Stimulated activated CD8-positive, alpha-beta memory T cell treated with anti-CD3 and anti-CD28 coated beads, Interleukin-2, amount 100 ng/mL, for 48 hours (primary cell): ENCODE data around the gene SOX10.

Source experiments
- DNase-seq, 2 donors: peaks; one replicate each; pipeline ENCODE4 v3.0.0-alpha.2; 2020; ENCODE audit warnings: low read depth in 2 of 2

The SOX10 gene

DNA sequence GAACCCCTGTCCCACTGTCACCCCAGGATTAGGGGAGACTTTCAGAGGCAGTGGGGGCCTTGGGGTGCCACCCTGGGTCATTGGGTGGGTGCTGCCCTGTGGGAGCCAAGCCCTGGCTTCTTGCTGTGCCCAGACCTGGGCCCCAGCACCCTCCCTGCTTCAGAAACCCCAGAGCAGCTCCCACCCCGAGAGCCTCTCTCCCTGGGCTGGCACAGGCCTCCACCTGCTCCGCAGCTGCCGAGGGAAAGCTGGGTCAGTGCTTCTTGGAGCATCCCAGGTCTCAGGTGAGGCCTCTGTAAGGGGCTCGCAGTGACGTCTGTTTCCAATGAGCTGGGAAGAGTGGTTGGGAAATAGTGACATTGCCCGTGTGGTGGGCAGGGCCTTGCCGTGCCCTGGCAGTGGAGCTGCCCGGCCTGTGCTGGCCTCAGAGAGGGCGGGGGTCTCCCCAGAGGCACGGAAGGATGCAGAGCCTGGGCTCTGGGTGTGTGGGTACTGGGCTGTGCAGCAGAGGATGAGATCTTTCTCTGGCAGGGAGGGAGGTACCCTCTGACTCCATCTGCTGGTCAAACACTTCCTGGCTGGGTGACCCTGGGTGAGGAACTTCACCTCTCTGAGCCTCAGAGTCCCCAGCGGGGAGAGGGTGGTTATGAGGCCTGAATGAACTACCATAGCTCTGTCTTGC is 53.9 kb downstream of the SOX10 start:
- no peak for DNase-seq

DNA sequence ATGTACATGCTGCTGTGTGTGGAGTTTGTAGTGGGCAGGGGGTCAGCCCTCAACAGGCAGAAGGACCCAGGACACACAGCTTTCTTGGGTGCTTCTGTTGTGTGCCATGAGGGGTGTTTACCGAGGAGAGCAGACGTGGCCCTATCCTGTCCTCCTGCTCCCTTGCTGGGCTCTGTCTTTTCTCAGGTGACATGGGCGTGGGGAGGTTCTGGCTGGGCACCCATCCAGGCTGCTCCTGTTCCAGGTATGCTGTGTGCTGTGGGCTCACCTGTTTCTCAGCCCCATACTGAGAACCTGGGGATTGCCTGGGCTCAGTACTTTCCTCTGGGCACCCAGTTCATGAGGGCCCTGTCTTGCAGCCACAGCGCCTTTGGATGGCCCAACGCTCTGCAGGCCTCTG is 55.0 kb downstream of the SOX10 start:
- DNase-seq = no peak

GRCh38 chr22:37927637-37927936 is 56.8 kb downstream of the SOX10 start:
- DNase-seq = no peak

- no peak for DNase-seq
These were observed 57.4 kb downstream of the SOX10 start for GRCh38 chr22:37926771-37927636.

DNA sequence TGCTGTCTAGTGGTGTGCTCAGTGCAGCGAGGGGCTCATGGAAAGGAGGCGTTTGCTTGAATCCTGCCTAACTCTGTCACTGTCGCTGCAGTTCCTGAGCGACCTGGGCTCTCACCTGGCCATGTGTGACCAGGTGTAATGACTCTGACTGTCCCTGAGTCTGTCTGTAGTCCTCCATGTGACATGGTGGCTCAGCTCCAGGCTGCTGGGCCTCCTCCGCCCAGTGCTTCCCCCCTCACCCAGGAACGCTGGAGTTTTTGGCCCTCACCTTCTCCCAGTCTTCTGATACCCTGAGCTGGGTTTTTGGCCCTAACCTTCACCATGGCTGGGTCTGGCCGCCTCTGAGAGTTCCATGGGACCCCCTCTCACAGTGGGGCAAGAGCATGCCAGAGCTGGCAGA is 58.0 kb downstream of the SOX10 start:
- no peak for DNase-seq

DNA sequence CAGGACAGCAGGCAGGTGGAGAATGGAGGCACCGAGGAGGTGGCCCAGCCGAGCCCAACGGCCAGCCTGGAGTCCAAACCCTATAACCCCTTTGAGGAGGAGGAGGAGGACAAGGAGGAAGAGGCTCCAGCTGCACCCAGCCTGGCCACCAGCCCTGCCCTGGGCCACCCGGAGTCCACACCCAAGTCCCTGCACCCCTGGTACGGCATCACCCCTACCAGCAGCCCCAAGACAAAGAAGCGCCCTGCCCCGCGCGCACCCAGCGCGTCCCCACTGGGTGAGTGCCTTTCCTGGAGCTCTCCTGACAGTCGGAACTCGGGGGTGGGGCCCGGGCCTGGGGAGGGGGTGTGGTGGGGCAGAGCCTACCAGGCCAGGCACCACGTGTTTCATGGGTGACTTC is 58.6 kb downstream of the SOX10 start:
- no peak for DNase-seq

DNA sequence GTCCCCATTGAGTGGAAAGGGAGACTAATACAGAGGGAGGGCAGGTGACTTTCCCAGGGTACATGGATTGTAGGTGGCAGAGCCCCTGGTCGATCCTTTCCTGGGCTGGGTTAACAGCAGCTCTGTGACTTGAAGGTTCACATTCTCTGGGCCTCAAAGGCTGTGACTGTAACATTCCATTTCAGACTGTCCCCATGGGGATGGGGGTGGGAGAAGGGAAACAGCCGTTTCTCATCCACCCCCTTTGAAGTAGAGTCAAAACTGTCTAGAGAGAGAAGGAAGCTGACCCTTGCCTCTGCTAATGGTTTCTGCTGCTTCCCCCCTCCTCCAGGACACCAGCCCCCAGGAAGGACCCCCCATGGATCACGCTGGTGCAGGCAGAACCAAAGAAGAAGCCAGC is 59.0 kb downstream of the SOX10 start:
- DNase-seq = no peak

DNA sequence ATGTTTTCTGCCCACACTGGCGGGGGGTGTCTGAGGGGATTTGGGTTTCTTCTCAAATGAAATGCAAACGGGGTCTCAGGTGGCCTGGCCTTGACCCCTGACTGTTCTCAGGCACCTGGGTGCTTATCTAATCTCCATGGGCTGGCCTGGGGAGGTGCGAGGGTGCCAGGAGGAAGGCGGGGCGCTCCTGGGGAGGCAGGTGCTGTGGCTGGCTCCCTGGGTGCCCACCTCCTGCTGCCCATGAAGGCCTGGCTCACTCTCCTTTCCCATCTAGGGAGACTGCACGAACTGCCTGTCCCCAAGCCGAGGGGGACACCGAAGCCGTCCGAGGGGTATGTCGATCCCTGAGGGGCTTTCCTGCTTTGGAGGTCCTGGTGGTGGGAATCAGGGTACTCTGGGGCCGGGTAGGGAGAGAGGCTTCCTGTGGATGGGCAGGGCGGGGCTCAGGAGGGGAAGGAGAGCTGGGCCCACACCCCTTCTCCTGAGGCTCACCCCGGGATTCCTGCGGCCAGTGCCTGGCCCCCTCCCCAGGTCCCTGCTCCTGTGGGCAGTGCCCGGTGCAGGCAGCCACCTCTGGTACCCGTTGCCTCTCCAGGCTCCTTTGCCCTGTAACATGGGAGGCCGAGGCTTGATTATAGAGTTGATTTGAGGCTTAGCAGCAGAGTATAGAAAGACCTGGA is 59.8 kb downstream of the SOX10 start:
- DNase-seq = no peak

DNA sequence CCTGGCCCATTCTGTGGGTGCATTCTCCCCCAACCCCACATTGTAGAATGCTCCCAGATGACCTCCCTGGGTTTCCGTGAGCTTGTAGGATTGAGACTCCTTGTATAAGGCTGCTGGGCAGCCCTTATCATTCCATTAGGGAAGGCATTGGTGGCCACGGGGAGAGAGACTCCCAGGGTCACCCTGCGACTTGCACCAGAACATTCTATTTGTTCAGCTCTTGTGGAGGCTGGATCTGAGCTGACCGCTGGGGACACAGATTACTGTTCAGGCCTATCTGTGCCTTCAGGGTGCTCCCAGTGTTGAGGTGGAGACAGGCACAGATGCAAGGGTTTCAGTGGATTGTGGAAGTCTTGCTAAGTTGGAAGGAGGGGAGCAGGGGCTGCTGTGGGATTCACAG is 60.4 kb downstream of the SOX10 start:
- DNase-seq = no peak
